ENCODE results near the gene LONRF3.

GRCh38 chrX:118965395-118965794 is 9.0 kb upstream of the LONRF3 start:
- TF ChIP-seq CTCF (IDR thresholded peaks at IDR 0.05) (no peak), ZFX (IDR thresholded peaks at IDR 0.05; ENCODE audit: borderline replicate concordance) (no peak)
